Upper lobe of left lung (tissue), 4 donors: Measurements from ENCODE around the gene P3H2.

ENCODE experiments used
- POLR2AphosphoS5 ChIP-seq, 2 donors: sonication (generic); formaldehyde crosslinking; IDR thresholded peaks; one replicate each; pipeline ENCODE4 v1.5.1; 2017; ENCODE audit warnings: antibody characterized with exemption in 2 of 2
- TF ChIP-seq, protein P1 (sequence below), 6 experiments: fragments of 450-650 bp in 4 of 6; fragments of 200-600 bp in 2 of 6; sonication (generic) in 2 of 6; IDR thresholded peaks; one replicate each; pipeline ENCODE4 v1.5.1; 2016 to 2019; ENCODE audit warnings: antibody characterized with exemption in 6 of 6

DNA sequence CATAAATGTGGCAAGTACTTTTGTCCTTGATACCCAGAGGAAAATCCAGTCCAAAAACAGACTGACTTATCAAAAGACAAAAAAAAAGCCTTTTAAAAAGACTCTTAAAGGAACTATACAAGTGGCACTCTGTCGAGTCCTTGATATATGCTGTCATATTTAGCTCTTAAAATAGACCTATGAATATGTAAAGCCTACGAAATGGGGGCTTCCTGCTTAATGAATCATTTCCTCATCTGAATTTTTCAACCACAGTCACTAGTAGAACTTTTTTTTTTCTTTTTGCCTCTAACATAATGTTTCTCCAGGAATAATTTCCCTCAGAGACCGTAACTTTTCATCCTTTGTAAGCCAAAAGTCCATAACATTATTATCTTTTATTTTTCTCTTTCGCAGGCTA lies 95.8 kb downstream of the P3H2 start:
- TF ChIP-seq, protein P1, sequence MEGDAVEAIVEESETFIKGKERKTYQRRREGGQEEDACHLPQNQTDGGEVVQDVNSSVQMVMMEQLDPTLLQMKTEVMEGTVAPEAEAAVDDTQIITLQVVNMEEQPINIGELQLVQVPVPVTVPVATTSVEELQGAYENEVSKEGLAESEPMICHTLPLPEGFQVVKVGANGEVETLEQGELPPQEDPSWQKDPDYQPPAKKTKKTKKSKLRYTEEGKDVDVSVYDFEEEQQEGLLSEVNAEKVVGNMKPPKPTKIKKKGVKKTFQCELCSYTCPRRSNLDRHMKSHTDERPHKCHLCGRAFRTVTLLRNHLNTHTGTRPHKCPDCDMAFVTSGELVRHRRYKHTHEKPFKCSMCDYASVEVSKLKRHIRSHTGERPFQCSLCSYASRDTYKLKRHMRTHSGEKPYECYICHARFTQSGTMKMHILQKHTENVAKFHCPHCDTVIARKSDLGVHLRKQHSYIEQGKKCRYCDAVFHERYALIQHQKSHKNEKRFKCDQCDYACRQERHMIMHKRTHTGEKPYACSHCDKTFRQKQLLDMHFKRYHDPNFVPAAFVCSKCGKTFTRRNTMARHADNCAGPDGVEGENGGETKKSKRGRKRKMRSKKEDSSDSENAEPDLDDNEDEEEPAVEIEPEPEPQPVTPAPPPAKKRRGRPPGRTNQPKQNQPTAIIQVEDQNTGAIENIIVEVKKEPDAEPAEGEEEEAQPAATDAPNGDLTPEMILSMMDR (IDR thresholded peaks at IDR 0.05), result no peak
- no peak for TF ChIP-seq POLR2AphosphoS5 (IDR thresholded peaks at IDR 0.05)
